ENCODE data around the gene LSR. TPM values are rescaled to one million over a fixed set of nuclear protein-coding genes. Genes with fewer than 3 reads are reported as not detected.

The LSR gene, protein sequence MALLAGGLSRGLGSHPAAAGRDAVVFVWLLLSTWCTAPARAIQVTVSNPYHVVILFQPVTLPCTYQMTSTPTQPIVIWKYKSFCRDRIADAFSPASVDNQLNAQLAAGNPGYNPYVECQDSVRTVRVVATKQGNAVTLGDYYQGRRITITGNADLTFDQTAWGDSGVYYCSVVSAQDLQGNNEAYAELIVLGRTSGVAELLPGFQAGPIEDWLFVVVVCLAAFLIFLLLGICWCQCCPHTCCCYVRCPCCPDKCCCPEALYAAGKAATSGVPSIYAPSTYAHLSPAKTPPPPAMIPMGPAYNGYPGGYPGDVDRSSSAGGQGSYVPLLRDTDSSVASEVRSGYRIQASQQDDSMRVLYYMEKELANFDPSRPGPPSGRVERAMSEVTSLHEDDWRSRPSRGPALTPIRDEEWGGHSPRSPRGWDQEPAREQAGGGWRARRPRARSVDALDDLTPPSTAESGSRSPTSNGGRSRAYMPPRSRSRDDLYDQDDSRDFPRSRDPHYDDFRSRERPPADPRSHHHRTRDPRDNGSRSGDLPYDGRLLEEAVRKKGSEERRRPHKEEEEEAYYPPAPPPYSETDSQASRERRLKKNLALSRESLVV
- total RNA-seq: 0.19 and 1.1 TPM in 2 replicates

GRCh38 chr19:35248310-35249145 lies at the start of gene LSR:
Gene LSR, plus strand, starts transcription at chr19:35249002. Its CDS starts 21 bp downstream, at chr19:35249023.

DNA sequence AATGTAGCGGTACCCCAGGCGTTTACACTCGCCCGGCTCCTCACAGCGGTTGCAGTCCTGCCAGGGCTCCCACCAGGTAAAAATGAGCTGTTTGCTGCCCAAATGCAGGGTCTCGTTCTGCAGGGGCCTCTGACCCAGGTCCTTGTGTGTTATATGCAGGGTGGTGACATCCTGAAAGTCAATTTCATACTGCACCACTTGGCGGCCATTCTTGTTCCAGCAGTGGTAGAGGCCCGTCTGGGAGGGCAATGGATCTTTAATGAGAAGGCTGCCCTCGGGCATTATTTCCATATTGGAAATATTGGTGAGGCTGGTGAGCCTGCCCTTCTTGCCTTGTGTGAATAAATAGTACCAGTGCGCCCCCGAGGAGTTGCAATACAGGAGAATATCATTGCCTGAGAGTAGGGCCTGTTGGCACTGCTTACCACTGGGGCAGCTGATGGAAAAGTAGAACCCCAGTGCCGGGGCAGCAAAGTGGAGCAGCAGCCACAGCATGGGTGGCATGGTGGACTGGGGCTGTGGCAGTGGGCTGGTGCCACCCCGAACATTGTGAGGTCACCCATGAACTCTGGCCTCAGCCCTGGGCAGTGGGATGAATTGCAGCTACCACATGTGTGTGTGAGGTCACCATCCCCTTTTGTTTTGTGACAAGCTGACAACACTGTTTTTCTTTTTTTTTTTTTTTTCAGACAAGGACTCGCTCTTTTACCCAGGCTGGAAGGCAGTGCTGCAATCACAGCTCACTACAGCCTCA lies 20.4 kb upstream of the LSR start, which contains the start of gene FAM187B:
Gene FAM187B, minus strand, starts transcription at position 563 of the 754 bp plus-strand sequence. Its CDS starts 59 bp downstream, at position 504.

DNA sequence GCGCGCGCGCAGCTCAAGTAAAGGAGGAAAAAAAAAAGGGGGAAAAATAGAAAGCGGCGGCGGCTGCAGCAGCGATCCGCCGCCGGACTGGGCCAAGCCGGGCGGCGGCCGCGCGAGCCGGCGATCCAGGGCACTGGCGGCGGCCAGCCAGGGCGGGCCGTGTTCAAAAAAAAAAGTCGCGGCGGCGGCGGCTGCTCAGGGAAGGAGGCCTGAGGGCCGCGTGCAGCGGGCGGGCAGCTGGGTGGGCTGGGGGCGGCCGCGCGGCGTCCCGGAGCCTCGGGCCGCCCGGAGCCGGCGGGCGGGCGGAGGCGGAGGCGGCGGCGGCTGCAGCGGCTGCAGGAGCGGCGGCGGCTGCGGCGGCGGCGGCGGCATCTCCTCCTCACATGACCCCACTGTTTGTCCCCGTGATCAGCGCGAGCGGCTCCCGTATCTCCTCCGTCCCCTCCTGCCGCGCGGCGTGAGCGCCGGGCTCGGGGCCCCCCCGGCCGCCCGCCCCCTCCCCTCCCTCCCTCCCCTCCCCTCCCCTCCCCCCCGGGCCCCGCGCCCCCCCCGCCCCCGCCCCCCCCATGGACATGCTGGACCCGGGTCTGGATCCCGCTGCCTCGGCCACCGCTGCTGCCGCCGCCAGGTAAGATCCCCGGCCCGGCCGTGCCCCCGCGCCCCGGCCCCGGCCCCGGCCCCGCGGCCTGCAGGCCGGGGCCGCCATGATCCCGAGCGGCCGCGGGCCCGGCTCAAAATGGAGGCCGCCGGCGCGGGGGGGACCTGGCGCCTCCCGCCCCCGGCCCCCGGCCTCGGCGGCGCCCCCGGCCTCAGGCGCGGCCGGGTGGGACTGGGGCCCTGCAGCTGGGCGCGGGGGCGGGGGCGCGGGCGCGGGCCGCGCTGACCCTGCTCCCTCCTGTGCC lies 20.0 kb downstream of the LSR start, which contains the start of gene USF2:
Gene USF2, plus strand, starts transcription at position 427 of the 902 bp plus-strand sequence. Its CDS starts 140 bp downstream, at position 567.

GRCh38 chr19:35291916-35292315 lies 43.1 kb downstream of the LSR start, which contains the start of gene MAG:
Gene MAG, plus strand, starts transcription at chr19:35292161. Its CDS starts 3,248 bp downstream, at chr19:35295409.

Other genes with a start within 250 kb of the LSR start
- gene GRAMD1A, start 248.7 kb upstream of the LSR start, total RNA-seq: 24.9 and 52.8 TPM in 2 replicates
- gene SCN1B, start 218.5 kb upstream of the LSR start, total RNA-seq: 5.4 and 5.8 TPM in 2 replicates
- gene HPN, start 207.3 kb upstream of the LSR start, total RNA-seq: not detected in 2 replicates
- gene FXYD3, start 133.2 kb upstream of the LSR start, total RNA-seq: not detected in 2 replicates
- not detected in 2 replicates for gene LGI4, start 113.9 kb upstream of the LSR start, total RNA-seq
- gene FXYD1, start 110.2 kb upstream of the LSR start, total RNA-seq: not detected in 2 replicates
- gene FXYD7, start 105.7 kb upstream of the LSR start, total RNA-seq: not detected in 2 replicates
- gene FXYD5, start 94.3 kb upstream of the LSR start, total RNA-seq: 12.3 and 18.5 TPM in 2 replicates
- gene FAM187B, start 20.3 kb upstream of the LSR start, total RNA-seq: not detected in 2 replicates
- gene USF2, start 20.0 kb downstream of the LSR start, total RNA-seq: 41.8 and 74.3 TPM in 2 replicates
- under 0.01 and 0.06 TPM in 2 replicates for gene HAMP, start 33.5 kb downstream of the LSR start, total RNA-seq
- gene MAG, start 43.2 kb downstream of the LSR start, total RNA-seq: 0.69 and 5.0 TPM in 2 replicates
- 1.6 and 1.7 TPM in 2 replicates for gene CD22, start 80.2 kb downstream of the LSR start, total RNA-seq
- gene FFAR1, start 98.9 kb downstream of the LSR start, total RNA-seq: not detected in 2 replicates
- gene FFAR3, start 109.5 kb downstream of the LSR start, total RNA-seq: 0.19 TPM in 1 of 2 replicates, not detected in the other
- not detected in 2 replicates for gene GPR42, start 122.1 kb downstream of the LSR start, total RNA-seq
- gene FFAR2, start 199.3 kb downstream of the LSR start, total RNA-seq: not detected in 2 replicates
- gene KRTDAP, start 241.5 kb downstream of the LSR start, total RNA-seq: not detected in 2 replicates

Data from bladder microvascular endothelial cell (primary cell).